ENCODE results near the gene STX2.
A peak's percentile ranks its signal among the peaks of the same experiment; 100 is the strongest.
"Not testable (repeated sequence)": the region's sequence is repeated elsewhere in the genome, so short reads cannot be mapped to it uniquely, and the experiment has no call there.

Gene STX2

DNA sequence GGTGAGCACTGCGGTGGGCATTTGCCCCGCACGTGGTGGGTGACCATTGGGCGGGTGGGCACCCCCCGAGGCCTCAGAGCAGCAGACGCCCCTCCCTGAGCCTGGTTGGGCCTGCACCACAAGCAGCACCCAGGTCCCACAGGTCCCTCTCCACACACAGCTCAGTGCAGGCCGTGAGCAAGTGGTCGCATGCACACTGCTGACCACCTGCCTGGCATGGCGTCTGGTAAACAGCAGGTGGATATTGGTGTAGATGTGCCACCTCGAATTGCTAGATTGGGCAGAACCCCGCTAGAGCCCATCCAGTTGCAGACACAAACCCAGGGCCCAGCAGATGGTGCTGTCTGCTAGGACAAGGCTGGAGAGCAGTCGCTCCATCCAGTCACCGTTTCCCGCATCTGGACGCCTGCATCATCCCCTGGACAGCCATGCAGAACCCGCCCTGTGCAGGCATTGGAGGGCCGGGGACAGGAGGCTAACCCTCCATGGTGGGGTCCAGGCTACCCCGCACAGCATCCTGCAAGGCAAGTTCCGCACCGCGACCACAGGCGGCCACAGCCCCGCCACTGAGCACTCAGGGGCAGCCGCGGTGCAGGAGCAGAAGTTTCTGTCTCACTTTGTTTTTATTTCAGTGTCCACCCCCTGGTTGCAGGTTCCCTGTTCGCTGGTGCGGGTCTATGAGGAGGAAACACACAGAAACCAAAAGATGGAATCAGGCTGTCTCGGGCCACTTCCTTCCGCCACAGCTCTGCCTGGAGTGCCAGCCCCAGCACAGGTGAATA, 77.3 kb downstream of the STX2 start:
- DNase-seq: peak; percentile 42

DNA sequence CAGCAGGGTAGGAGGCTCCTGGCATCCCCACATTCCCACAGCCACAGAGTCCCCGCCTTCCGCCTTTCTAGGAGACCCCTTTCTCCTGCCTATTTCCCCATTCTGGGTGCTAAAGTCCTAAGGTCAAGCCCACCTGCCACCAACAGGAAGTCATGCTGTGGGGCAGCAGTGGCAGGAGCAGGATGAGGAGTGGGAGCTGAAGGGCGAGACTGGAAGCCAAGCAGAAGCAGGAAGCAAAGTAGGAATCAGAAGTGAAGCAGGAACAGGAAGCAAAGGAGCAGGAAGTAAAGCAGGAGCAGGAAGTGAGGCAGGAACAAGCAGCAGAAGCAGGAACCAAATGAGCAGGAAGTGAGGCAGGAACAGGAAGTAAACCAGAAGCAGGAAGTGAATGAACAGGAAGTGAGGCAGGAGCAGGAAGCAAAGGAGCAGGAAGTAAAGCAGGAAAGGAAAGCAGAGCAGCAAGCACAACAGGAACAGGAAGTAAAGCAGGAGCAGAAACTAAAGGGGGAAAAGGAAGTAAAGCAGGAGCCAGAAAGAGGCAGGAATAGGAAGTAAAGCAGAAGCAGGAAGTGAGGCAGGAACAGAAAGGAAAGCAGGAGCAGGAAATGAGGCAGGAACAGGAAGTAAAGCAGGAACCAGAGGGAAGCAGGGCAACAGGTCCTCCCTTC, 84.7 kb downstream of the STX2 start:
- DNase-seq: no peak

DNA sequence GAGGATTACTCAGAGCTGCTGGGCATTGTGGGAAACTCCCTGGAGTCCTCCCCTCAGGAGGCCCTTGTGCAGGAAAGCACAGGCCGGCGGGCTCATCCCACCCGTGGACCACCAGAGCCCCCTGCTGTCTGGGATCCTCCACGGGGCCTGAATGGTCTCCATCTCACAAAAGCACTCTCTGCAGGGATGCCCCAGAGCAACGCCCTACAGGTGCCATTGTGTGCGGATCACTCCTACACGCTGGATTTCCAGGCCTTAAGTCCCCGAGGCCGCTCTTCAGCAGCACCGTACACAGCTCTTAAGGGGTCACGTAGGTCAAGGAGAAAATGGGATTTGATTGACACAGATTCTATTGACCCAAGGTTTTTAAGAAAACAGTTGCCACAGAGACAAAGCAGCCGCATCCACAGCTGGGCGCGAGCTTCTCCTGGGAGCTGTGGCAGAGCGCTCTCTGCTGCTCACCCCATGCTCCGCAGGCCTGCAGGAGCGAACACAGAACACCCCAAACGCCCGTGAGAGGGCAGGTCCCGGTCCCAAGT, 86.3 kb downstream of the STX2 start:
- no peak for DNase-seq

DNA sequence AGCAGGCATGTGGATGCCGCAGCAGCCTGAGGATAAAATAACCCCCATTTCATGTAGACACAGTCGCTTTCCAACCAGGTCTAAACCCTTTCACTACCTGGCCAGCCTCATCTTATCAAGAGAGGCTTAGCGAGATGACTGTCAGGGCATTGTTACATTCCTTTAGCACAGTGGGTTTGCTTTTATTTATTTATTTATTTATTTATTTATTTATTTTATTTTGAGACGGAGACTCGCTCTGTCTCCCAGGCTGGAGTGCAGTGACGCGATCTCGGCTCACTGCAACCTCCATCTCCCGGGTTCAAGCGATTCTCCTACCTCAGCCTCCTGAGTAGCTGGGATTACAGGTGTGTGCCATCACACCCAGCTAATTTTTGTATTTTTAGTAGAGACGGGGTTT, 87.0 kb downstream of the STX2 start:
- DNase-seq: not testable (repeated sequence)

DNA sequence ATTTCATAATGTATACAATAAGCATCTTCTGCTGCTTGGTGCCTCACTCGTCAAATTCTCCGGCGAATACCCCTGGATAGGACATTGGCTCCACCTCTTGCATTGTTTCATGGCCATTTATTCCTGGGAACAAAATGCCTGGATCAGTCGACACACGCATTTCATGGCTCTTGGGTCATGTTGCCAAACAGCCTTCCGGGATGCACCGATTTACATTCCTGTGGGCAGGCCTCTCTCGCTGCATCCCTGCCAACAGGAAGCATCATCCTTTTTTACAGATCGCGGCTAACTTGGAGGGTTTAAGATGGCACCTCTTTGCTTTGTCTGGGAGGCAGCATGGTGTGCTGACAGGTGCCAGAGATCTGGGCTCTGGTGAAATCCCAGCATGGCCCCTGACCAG, 90.3 kb downstream of the STX2 start:
- DNase-seq: no peak

DNA sequence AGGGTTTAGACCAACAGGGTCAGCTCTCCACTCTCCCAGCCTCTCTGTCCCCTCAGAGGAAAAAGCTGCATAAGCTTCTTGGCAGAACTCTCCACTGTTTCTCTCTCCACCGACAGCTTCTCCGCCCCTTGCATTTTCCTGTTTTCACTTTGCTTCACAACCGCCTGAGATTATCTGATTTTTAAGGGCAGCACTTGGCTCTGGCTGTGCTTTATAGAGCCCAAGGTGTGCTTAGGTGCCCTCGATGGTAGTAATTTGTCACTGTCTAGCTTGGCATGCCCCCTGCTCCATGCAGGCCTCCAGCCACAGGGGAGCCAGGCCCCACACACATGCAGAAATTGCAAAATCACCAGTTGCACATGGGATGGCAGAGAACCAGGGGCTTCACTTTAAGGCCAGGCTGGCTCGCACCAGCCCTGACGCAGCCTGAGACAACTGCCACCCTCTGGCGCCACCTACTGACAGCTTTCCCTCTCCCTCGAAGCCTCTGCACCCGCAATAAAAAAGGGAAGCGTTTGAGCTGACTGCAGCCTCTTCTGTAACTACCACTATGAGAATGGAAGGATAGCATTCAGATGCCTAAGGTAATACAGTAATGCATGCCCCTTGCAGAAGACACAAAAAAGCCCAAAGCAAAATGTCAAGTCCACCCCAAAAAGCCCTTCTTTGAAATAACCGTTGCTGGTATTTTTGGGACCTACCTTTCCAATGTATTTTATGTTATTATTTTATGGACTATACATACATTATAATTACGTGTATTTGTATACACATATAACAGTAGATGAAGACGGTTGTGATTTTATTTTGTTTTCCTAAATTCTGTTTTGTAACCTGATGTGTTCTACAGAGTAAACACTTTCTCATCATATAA, 90.9 kb downstream of the STX2 start:
- DNase-seq: peak; percentile 64

DNA sequence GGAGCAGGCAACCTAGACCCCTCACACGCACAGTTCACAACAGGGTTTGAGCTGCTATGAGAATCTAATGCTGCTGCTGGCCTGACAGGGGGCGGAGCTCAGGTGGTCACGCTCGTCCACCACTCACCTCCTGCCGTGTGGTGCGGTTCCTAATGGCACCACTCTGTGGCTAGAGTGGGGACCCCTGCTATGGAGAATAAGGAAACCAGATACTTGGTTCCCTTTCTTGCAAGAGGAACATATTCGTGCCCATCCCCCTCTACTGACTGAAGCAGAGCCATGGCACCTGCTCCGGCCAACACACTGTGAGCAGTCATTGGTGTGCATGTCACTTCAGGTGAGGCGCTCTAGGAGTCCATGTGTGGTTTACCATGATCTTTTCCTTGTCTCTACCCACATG, 92.5 kb downstream of the STX2 start:
- DNase-seq: no peak

DNA sequence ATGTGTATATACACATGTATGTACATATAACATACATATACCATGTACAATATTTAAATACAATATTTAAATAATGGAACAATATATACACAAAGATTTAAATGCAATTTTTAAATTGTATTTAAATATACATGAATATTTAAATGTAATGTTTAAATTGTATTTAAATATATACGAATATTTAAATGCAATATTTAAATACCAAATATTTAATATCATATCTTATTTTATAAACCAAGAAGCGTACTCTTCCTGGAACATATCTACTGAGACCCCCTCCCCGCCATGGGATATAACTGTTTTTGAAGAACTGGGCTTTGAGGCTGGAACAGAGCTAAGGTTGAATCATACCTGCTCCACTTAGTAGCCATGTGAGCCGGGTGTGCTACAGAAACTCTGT, 93.1 kb downstream of the STX2 start:
- no peak for DNase-seq

DNA sequence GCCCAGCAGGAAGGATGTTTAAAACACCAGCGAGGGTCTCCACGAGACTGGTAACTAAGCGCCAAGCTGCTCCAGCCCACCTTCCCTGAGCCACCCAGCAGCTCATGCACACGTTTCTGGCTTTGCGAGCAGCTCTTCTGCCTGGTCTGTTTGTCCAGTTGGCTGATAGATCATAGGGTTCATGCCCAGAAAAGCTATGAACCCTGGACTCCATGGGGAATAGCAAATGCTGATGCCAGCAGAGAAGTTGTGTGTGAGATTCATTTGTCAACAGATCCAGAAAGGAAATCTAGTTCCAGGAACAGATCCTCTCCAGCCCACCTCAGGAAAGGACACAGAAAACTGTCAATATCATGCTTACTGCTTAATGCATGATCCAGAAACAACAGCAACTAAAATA, 94.8 kb downstream of the STX2 start:
- DNase-seq: no peak

DNA sequence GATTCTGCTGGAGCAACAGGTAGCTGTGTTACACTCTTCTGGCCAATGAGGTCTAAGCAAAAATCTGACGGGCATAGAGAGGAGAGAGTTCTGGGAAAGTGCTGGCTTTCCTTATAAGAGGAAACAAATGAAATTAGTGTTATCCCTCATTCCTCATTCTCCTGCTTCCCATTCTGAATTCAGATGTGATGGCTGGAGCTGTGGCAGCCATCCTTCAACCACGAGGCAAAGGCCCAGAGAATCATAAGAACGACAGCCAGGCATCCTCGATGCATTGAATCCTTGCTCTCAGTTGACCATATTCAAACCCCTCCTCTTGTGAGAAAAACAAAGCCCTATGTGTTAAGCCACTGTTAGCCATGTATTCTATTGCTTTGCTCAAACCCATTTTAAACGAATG, 95.4 kb downstream of the STX2 start:
- DNase-seq: no peak

DNA sequence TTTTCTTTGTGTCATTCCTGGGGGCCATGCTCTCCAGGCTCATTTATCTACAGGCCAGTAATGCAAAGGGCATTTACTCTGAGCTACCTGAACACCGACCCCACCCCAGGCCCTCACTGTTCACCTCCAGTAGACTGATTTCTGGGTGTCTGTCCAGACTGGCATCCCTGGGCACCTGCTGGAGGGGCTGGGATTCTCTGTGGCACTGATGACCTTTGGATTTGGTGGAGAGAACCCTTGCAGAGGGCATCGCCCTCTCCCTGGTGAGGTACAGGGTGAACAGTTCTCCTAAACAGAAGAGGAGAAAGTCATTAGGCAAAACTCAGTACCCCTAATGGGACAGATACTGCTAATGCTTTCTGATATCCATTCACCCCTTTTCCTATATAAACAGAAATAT, 95.9 kb downstream of the STX2 start:
- no peak for DNase-seq

DNA sequence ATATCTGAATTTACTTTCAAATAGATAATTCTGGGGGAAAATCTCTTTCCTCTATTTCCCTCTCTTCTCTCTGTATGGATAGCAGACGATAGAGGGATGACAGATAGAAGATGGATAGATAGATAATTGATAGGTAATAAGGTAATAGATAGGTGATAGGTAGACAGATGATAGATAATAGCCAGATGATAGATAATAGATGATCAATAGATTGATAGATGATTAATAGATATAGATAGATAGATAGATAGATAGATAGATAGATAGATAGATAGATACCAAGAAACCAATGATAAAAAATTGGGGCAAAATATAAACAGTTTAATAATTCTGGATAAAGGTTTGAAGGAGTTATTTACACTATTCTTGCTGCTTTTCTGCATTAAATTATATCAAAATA, 96.3 kb downstream of the STX2 start:
- DNase-seq: no peak

DNA sequence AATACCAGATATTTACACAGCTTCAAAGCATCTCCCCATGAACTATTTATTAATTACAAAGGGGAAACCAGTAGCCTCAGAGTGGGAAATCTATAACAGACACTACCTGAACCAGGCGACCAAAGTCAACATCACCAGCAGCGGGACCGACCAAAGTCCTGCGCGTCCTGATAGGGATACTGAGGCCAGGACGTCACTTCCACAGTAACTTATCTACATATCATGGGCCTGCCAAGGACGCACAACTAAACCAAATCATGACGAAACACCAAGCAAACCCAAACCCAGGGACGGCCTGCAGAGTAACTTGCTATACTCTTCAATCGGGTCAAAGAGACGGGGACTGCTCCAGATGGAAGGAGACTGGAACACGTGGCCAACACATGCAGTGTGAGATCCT, 96.9 kb downstream of the STX2 start:
- DNase-seq: no peak

All from T-helper 9 cell (primary cell).